ENCODE measurements around the gene SYAP1.
"Not testable (repeated sequence)": the region's sequence is repeated elsewhere in the genome, so short reads cannot be mapped to it uniquely, and the experiment has no call there.

Gene SYAP1, protein sequence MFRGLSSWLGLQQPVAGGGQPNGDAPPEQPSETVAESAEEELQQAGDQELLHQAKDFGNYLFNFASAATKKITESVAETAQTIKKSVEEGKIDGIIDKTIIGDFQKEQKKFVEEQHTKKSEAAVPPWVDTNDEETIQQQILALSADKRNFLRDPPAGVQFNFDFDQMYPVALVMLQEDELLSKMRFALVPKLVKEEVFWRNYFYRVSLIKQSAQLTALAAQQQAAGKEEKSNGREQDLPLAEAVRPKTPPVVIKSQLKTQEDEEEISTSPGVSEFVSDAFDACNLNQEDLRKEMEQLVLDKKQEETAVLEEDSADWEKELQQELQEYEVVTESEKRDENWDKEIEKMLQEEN

DNA sequence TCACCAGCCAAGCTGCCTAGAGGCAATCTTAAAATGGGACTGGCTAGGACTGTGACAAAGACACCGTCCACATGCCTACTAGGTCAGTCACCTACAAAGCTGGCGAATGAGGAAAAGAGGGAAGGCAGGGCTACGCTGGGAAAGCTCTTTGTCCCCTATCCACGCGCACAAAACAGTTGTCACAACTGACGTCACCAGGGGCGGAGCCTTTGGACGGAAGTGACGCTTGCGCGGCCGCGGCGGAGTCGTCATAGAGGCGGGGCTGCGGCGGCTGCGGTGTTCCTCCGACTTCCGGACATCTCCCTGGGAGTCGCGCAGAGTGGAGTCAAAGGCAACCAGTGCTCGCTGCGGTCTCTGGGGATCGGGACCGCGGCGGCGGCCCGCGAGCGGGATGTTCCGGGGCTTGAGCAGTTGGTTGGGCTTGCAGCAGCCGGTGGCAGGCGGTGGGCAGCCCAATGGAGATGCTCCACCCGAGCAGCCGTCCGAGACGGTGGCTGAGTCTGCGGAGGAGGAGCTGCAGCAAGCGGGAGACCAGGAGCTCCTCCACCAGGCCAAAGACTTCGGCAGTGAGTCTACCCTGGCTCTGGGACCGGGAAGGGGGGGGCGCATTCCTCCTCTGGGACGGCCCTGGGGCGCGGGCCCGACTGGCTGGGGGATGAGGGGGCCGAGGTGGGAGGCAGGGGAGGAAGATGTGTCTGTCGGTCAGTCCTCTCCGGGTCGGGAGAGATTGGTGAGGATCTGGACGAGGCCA is at the start of gene SYAP1:
SYAP1 (plus strand) TSS at position 279 of the 751 bp plus-strand sequence; CDS start at position 392, 113 bp downstream.
- DNase-seq (ENCODE audit: low read depth in 2 of 2, low spot score in 1 of 2): peak; percentile 78 to 90

GRCh38 chrX:16671005-16671404 is 48.4 kb upstream of the SYAP1 start:
- DNase-seq (ENCODE audit: low read depth in 2 of 2, low spot score in 1 of 2): no peak

GRCh38 chrX:16678689-16679088 is 40.7 kb upstream of the SYAP1 start:
- DNase-seq (ENCODE audit: low read depth in 2 of 2, low spot score in 1 of 2): no peak

GRCh38 chrX:16683007-16683664 is 36.3 kb upstream of the SYAP1 start:
- DNase-seq (ENCODE audit: low read depth in 2 of 2, low spot score in 1 of 2): no peak

GRCh38 chrX:16687514-16687913 is 31.9 kb upstream of the SYAP1 start:
- no peak for DNase-seq (ENCODE audit: low read depth in 2 of 2, low spot score in 1 of 2)

- peak; percentile 21 to 29 for DNase-seq (ENCODE audit: low read depth in 2 of 2, low spot score in 1 of 2)
Observed at GRCh38 chrX:16695079-16695676, 24.2 kb upstream of the SYAP1 start.

DNA sequence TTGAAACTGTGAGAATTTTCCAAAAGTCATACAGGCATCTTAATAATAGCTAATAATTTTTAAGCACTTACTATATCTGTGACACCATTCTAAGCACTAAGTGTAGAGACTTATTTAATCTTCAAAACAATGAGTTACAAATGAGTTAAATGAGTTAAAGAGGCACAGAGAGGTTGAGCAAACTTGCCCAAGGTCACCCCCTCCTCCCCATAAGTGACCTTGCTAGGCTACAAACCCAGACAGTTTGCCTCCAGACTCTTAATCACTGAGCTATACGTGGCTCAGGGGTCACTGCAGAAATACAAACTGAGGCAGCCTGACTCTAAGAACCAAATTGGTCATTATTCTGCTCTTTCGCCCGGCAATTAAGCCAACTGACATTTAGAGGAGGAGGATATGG is 22.5 kb upstream of the SYAP1 start:
- DNase-seq (ENCODE audit: low read depth in 2 of 2, low spot score in 1 of 2): no peak

GRCh38 chrX:16699389-16699788 is 20.0 kb upstream of the SYAP1 start:
- DNase-seq (ENCODE audit: low read depth in 2 of 2, low spot score in 1 of 2): no peak

- no peak for DNase-seq (ENCODE audit: low read depth in 2 of 2, low spot score in 1 of 2)
Observed at GRCh38 chrX:16700734-16701133, 18.7 kb upstream of the SYAP1 start.

- DNase-seq (ENCODE audit: low read depth in 2 of 2, low spot score in 1 of 2): no peak
Observed at GRCh38 chrX:16702700-16703599, 16.5 kb upstream of the SYAP1 start.

DNA sequence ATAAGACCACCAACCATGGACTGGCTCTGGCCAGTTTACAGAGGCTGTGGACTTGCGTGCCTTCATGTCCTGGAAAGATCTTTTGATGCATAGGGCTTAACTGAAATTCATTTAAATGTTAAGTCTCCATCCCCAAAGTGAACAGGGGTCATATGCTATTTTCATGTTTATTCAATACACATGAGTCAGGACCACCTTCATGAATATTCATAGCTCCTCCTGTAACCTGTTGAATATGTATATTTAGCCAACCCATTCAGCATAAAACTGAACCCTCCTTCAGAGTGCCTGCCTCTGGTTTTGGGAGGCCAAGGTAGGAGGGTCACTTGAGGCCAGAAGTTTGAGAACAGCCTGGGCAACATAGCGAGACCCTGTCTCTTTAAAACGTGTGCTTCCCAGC is 14.0 kb upstream of the SYAP1 start:
- DNase-seq (ENCODE audit: low read depth in 2 of 2, low spot score in 1 of 2): no peak

- no peak for DNase-seq (ENCODE audit: low read depth in 2 of 2, low spot score in 1 of 2)
Observed at GRCh38 chrX:16708016-16708415, 11.4 kb upstream of the SYAP1 start.

DNA sequence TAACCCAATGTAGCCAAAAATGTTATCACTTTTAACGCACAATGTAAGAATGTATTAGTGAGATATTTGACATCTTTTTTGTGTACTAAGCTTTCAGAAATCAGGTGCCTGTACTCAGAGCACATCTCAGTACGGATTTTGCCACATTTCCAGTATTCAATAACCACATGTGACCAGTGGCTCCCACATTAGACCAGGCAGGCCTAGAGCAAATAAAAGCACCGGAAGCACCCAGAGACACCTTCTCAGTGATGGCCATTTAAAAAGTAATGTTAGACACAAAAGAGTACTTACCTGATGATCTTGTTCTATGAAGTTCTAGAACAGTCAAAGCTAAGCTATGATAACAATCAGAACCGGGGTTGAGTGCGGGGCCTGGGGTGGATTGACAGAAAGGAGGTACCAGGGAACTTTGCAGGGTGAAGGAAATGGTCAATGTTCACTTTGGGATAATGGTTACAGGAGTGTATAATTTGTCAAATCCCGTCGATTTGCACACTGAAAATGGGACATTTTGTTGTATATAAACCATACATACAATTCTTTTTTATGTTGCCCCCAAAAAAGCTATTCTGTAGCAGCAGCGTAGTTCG is 8.1 kb upstream of the SYAP1 start:
- no peak for DNase-seq (ENCODE audit: low read depth in 2 of 2, low spot score in 1 of 2)

GRCh38 chrX:16711893-16712547 is 7.4 kb upstream of the SYAP1 start:
- DNase-seq (ENCODE audit: low read depth in 2 of 2, low spot score in 1 of 2): no peak

DNA sequence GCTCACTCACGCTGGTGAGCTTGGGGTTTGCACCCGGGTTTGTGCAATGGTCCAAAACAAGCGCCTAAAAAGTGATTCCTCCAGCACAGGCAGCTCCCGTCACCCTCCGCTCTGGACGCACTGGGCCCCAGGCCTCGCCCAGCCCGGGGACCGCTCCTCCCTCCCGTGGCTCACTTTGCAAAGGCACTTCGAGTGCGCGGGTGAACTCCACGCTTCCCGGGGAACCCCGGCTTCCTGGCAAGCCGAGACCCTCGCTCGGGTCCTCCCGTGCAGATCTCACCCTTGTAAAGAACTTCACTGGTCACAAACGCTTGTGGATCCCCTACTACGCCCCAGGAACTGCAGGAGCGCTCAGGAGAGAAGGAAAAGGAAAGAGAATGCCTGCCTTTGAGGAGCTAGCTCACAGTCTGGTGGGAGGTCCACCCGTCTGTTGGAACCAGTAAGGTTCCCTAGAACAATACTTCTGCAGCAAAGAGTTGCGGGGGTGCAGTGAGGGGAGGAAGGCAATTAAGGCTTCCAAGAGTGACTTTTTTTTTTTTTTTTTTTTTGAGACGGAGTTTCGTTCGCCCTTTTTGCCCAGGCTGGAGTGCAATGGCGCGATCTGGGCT is 6.8 kb upstream of the SYAP1 start, which contains the start of gene CTPS2:
CTPS2 (minus strand) TSS at position 122 of the 608 bp plus-strand sequence. CDS start 9,767 bp downstream, outside the sequence.
- no peak for DNase-seq (ENCODE audit: low read depth in 2 of 2, low spot score in 1 of 2)

DNA sequence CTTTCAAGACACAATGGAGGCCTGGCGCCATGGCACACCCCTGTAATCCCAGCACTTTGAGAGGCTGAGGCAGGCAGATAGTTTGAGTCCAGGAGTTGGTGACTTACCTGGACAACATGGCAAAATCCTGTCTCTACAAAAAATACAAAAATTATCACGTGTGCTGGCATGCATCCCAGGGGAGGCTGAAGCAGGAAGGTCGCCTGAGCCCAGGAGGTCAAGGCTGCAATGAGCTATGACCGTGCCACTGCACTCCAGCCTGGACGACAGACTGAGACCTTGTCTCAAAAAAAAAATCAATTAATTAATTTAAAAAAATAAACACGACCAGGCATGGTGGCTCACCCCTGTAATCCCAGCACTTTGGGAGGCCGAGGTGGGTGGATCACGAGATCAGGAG is 4.9 kb upstream of the SYAP1 start:
- DNase-seq (ENCODE audit: low read depth in 2 of 2, low spot score in 1 of 2): no peak

- not testable (repeated sequence) for DNase-seq (ENCODE audit: low read depth in 2 of 2, low spot score in 1 of 2)
Observed at GRCh38 chrX:16715638-16716037, 3.8 kb upstream of the SYAP1 start.

- not testable (repeated sequence) for DNase-seq (ENCODE audit: low read depth in 2 of 2, low spot score in 1 of 2)
Observed at GRCh38 chrX:16716451-16716850, 3.0 kb upstream of the SYAP1 start.

GRCh38 chrX:16718824-16719333 is 533 bp upstream of the SYAP1 start:
- no peak for DNase-seq (ENCODE audit: low read depth in 2 of 2, low spot score in 1 of 2)
